H9 (cell line): Measurements from ENCODE around the gene UBL5. TPM values are rescaled to one million over a fixed set of nuclear protein-coding genes. Genes with fewer than 3 reads are reported as not detected.

Source experiments
- DNase-seq: peaks from one replicate; pipeline ENCODE4 v3.0.0-alpha.2; 2017
- H2AFZ ChIP-seq: one replicate; pipeline ENCODE4 v1.6.1; 2013; ENCODE audit warnings: mild to moderate bottlenecking, low read length, control low read depth, moderate library complexity
- H2AK5ac ChIP-seq: 2 replicates; pipeline ENCODE4 v1.6.1; 2013; ENCODE audit warnings: low read length, control low read depth, mixed read lengths; ENCODE audit not compliant: insufficient read length
- H2BK120ac ChIP-seq: one replicate; pipeline ENCODE4 v1.6.1; 2013; ENCODE audit warnings: low read depth, mild to moderate bottlenecking, low read length, control low read depth, inconsistent platforms; ENCODE audit not compliant: poor library complexity, severe bottlenecking
- H2BK12ac ChIP-seq: 2 replicates; pipeline ENCODE4 v1.6.1; 2013; ENCODE audit warnings: low read length, control low read depth, mixed read lengths, low read depth; ENCODE audit not compliant: insufficient read length
- H2BK15ac ChIP-seq: 2 replicates; pipeline ENCODE4 v1.6.1; 2013; ENCODE audit warnings: low read depth, low read length, control low read depth
- H2BK20ac ChIP-seq: one replicate; pipeline ENCODE4 v1.6.1; 2013; ENCODE audit warnings: low read depth, mild to moderate bottlenecking, low read length, control low read depth, inconsistent platforms; ENCODE audit not compliant: poor library complexity, severe bottlenecking
- H2BK5ac ChIP-seq: 2 replicates; pipeline ENCODE4 v1.6.1; 2013; ENCODE audit warnings: low read length, control low read depth, mixed read lengths; ENCODE audit not compliant: insufficient read length
- H3K14ac ChIP-seq: 2 replicates; pipeline ENCODE4 v1.6.1; 2013; ENCODE audit warnings: low read length, control low read depth; ENCODE audit not compliant: insufficient read depth
- H3K18ac ChIP-seq: 2 replicates; pipeline ENCODE4 v1.6.1; 2013; ENCODE audit warnings: low read depth, mild to moderate bottlenecking, mixed read lengths, low read length, control low read depth; ENCODE audit not compliant: insufficient read length
- H3K23ac ChIP-seq: 2 replicates; pipeline ENCODE4 v1.6.1; 2013; ENCODE audit warnings: low read length, control low read depth, mixed read lengths, low read depth; ENCODE audit not compliant: insufficient read length
- H3K23me2 ChIP-seq: 2 replicates; pipeline ENCODE4 v1.6.1; 2013; ENCODE audit warnings: low read depth, mild to moderate bottlenecking, mixed read lengths, low read length, control low read depth; ENCODE audit not compliant: insufficient read length, poor library complexity, severe bottlenecking
- H3K27ac ChIP-seq: 2 replicates; pipeline ENCODE4 v1.5.1; 2013; ENCODE audit warnings: low read length, control low read depth, mixed read lengths, low read depth; ENCODE audit not compliant: insufficient read length
- H3K27me3 ChIP-seq: 2 replicates; pipeline ENCODE4 v1.6.1; 2013; ENCODE audit warnings: low read length, control low read depth, inconsistent platforms; ENCODE audit not compliant: insufficient read depth
- H3K4ac ChIP-seq: 2 replicates; pipeline ENCODE4 v1.6.1; 2013; ENCODE audit warnings: low read depth, mild to moderate bottlenecking, control low read depth, inconsistent platforms, low read length, moderate library complexity
- H3K4me1 ChIP-seq: 2 replicates; pipeline ENCODE4 v1.6.1; 2013; ENCODE audit warnings: low read length, control low read depth, inconsistent platforms; ENCODE audit not compliant: insufficient read depth
- H3K4me2 ChIP-seq: 2 replicates; pipeline ENCODE4 v1.6.1; 2013; ENCODE audit warnings: low read length, control low read depth, mixed read lengths; ENCODE audit not compliant: insufficient read length, insufficient read depth
- H3K56ac ChIP-seq: 2 replicates; pipeline ENCODE4 v1.6.1; 2013; ENCODE audit warnings: low read depth, mild to moderate bottlenecking, mixed read lengths, low read length, control low read depth; ENCODE audit not compliant: insufficient read length
- H3K79me1 ChIP-seq: 2 replicates; pipeline ENCODE4 v1.6.1; 2013; ENCODE audit warnings: low read depth, mild to moderate bottlenecking, moderate library complexity, low read length, control low read depth, inconsistent platforms; ENCODE audit not compliant: insufficient read depth, poor library complexity, severe bottlenecking
- H3K79me2 ChIP-seq: 2 replicates; pipeline ENCODE4 v1.6.1; 2013; ENCODE audit warnings: low read length, control low read depth, inconsistent platforms; ENCODE audit not compliant: insufficient read depth
- H3K9ac ChIP-seq: 2 replicates; pipeline ENCODE4 v1.6.1; 2013; ENCODE audit warnings: low read length, control low read depth, mixed read lengths; ENCODE audit not compliant: insufficient read length; ENCODE audit errors: extremely low read depth
- H3K9me3 ChIP-seq: one replicate; pipeline ENCODE4 v1.6.1; 2013; ENCODE audit warnings: low read depth, low read length, inconsistent platforms; ENCODE audit not compliant: control insufficient read depth
- H3T11ph ChIP-seq: one replicate; pipeline ENCODE4 v1.6.1; 2013; ENCODE audit warnings: mild to moderate bottlenecking, low read length, control low read depth, inconsistent platforms
- H4K20me1 ChIP-seq: one replicate; pipeline ENCODE4 v1.6.1; 2013; ENCODE audit not compliant: control insufficient read depth, insufficient read length, insufficient read depth
- H4K5ac ChIP-seq: 2 replicates; pipeline ENCODE4 v1.6.1; 2013; ENCODE audit warnings: low read depth, mild to moderate bottlenecking, mixed read lengths, low read length, control low read depth; ENCODE audit not compliant: insufficient read length
- H4K8ac ChIP-seq: replicated peaks from 2 replicates; pipeline ENCODE4 v1.6.1; 2013; ENCODE audit warnings: low read length, control low read depth, mixed read lengths, low read depth; ENCODE audit not compliant: insufficient read length
- H4K91ac ChIP-seq: 2 replicates; pipeline ENCODE4 v1.6.1; 2013; ENCODE audit warnings: low read depth, mild to moderate bottlenecking, moderate library complexity, mixed read lengths, low read length, control low read depth; ENCODE audit not compliant: insufficient read length
- H3K27ac Mint-ChIP-seq, 3 experiments: 2 replicates in 2 of 3; 3 replicates in 1 of 3; pipeline ENCODE4 v1.8.0; 2020 to 2021; ENCODE audit warnings: mixed read lengths in 3 of 3, mild to moderate bottlenecking in 1 of 3, moderate library complexity in 1 of 3
- H3K27me3 Mint-ChIP-seq: 2 replicates; pipeline ENCODE4 v1.8.0; 2021; ENCODE audit warnings: low read depth, mild to moderate bottlenecking, moderate library complexity, mixed read lengths
- H3K36me3 Mint-ChIP-seq, 3 experiments: 2 replicates in 2 of 3; 3 replicates in 1 of 3; pipeline ENCODE4 v1.8.0; 2020 to 2021; ENCODE audit warnings: low read depth in 3 of 3, mixed read lengths in 3 of 3; ENCODE audit not compliant: insufficient read depth in 1 of 3
- H3K4me1 Mint-ChIP-seq, 2 experiments: 2 replicates each; pipeline ENCODE4 v1.8.0; 2020; ENCODE audit warnings: mixed read lengths in 2 of 2
- H3K4me3 Mint-ChIP-seq, 2 experiments: 2 replicates in 1 of 2; 3 replicates in 1 of 2; pipeline ENCODE4 v1.8.0; 2020 to 2021; ENCODE audit warnings: mild to moderate bottlenecking in 2 of 2, mixed read lengths in 2 of 2, moderate library complexity in 1 of 2
- H3K9me3 Mint-ChIP-seq, 2 experiments: 2 replicates in 1 of 2; 3 replicates in 1 of 2; pipeline ENCODE4 v1.8.0; 2020; ENCODE audit warnings: mild to moderate bottlenecking in 2 of 2, mixed read lengths in 2 of 2, moderate library complexity in 1 of 2
- CTCF ChIP-seq: fragments of 200-600 bp; sonication (generic); conservative IDR thresholded peaks from 3 replicates; pipeline ENCODE4 v1.8.0; 2021; ENCODE audit warnings: antibody characterized with exemption, mild to moderate bottlenecking
- total RNA-seq: library from RNA; stranded (reverse); gene quantifications from 2 replicates; pipeline ENCODE4 v1.2.1, GENCODE V29; 2021

The UBL5 gene
- total RNA-seq, 1 experiment from 2014 or later: 393 TPM

GRCh38 chr19:9858766-9859165 is 31.0 kb downstream of the UBL5 start:
- Histone ChIP-seq H3K4me1 (no peaks in the 10 kb centered on the region), H3K27ac (no peak overlapping the region), H2AFZ (no peak overlapping the region), H3K9ac (no peak overlapping the region), H3K79me1 (no peaks in the 10 kb centered on the region), H3K9me3 (no peaks in the 10 kb centered on the region), H4K5ac (no peak overlapping the region), H2BK5ac (no peak overlapping the region), H2BK15ac (no peak overlapping the region), H3K4ac (no peak overlapping the region), H4K20me1 (no peaks in the 10 kb centered on the region), H3T11ph (no peak overlapping the region), H3K4me2 (no peak overlapping the region), H3K18ac (no peak overlapping the region), H2AK5ac (no peak overlapping the region), H3K79me2 (no peaks in the 10 kb centered on the region), H2BK12ac (no peak overlapping the region), H3K23me2 (no peaks in the 10 kb centered on the region), H3K56ac (no peak overlapping the region), H3K27me3 (no peaks in the 10 kb centered on the region), H3K23ac (no peak overlapping the region), H3K14ac (no peak overlapping the region), H4K8ac (no peak overlapping the region), H2BK120ac (no peak overlapping the region), H2BK20ac (no peak overlapping the region), H4K91ac (no peak overlapping the region)
- Mint-ChIP-seq H3K36me3 (peaks cover 19 to 50% (median 48%) of the 10 kb centered on the region in 3 experiments; a peak in 6 of 7 replicates), H3K4me3 (no peak overlapping the region; a peak in 1 of 5 replicates), H3K27ac (no peak overlapping the region), H3K9me3 (no peaks in the 10 kb centered on the region), H3K4me1 (peaks cover 2% of the 10 kb centered on the region in 2 experiments; a peak in 3 of 4 replicates), H3K27me3 (no peaks in the 10 kb centered on the region)
- no peak for TF ChIP-seq CTCF
- DNase-seq: no peak
